Keratinocyte (primary cell): ENCODE measurements around the gene SMYD3.

ENCODE experiments used
- EZH2 ChIP-seq: IDR thresholded peaks from one replicate; pipeline ENCODE4 v1.6.1; 2012; ENCODE audit warnings: inconsistent platforms, mild to moderate bottlenecking, low read length, moderate library complexity
- TF ChIP-seq, protein P1 (sequence below), 3 experiments: IDR thresholded peaks in 1 of 3; conservative IDR thresholded peaks in 1 of 3; optimal IDR thresholded peaks in 1 of 3; 2 replicates in 2 of 3; 3 replicates in 1 of 3; pipeline versions ENCODE3 to v1.5.1; 2011; ENCODE audit warnings: low read length in 3 of 3, mild to moderate bottlenecking in 3 of 3, moderate library complexity in 2 of 3, control low read depth in 1 of 3, inconsistent platforms in 1 of 3; ENCODE audit not compliant: insufficient read depth in 2 of 3; ENCODE audit errors: extremely low read depth in 1 of 3

DNA sequence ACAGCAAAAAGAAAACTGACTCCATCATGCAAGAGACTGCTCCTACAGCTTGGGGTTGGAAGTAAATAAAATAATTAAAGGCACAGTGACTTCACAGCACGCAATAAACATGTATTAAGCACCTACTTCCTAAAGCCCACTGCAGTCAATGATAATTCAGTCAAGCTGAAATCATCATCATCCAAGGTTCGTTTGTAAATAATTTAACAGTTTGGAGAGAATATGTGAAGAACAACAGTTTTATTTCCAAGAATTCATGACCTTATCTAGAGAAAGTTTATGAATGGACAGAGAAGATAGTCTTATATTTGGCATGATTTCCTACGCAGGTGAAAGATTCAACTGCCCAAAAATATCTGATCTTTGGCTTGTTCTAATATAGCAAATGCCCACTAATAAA lies 86.8 kb downstream of the SMYD3 start:
- TF ChIP-seq, protein P1, sequence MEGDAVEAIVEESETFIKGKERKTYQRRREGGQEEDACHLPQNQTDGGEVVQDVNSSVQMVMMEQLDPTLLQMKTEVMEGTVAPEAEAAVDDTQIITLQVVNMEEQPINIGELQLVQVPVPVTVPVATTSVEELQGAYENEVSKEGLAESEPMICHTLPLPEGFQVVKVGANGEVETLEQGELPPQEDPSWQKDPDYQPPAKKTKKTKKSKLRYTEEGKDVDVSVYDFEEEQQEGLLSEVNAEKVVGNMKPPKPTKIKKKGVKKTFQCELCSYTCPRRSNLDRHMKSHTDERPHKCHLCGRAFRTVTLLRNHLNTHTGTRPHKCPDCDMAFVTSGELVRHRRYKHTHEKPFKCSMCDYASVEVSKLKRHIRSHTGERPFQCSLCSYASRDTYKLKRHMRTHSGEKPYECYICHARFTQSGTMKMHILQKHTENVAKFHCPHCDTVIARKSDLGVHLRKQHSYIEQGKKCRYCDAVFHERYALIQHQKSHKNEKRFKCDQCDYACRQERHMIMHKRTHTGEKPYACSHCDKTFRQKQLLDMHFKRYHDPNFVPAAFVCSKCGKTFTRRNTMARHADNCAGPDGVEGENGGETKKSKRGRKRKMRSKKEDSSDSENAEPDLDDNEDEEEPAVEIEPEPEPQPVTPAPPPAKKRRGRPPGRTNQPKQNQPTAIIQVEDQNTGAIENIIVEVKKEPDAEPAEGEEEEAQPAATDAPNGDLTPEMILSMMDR (optimal IDR thresholded peaks at IDR 0.05 in 1 of 3, IDR thresholded peaks at IDR 0.05 in 1 of 3, conservative IDR thresholded peaks at IDR 0.05 in 1 of 3; ENCODE audit: extremely low read depth in 1 of 3, insufficient read depth in 2 of 3, low read length in 3 of 3): no peak
- no peak for TF ChIP-seq EZH2
